Panc1 (cell line): ENCODE results near the gene HFE. TPM values are rescaled to one million over a fixed set of nuclear protein-coding genes. Genes with fewer than 3 reads are reported as not detected.
"Not testable (repeated sequence)": the region's sequence is repeated elsewhere in the genome, so short reads cannot be mapped to it uniquely, and the experiment has no call there.

ENCODE experiments used
- ATAC-seq: fragments of 200-7000 bp; cut with Tn5 transposase; 2 replicates; pipeline ENCODE4 v1.9.1; 2020; ENCODE audit warnings: mild to moderate bottlenecking, moderate library complexity
- BruUV-seq: library from RNA; stranded (reverse); fragments of 400-500 nt; replicated peaks from 2 replicates; lab custom pipeline; 2021; lab: Mats Ljungman, UMichigan
- CTCF ChIA-PET: fragments of 300-600 bp; sonication (Branson Sonifier 250); formaldehyde crosslinking; loops from one replicate; lab custom pipeline; 2022; ENCODE audit warnings: antibody characterized with exemption; lab: Charles Lee
- POLR2A ChIA-PET: fragments of 300-600 bp; sonication (Branson Sonifier 250); formaldehyde crosslinking; loops from one replicate; lab custom pipeline; 2022; ENCODE audit warnings: antibody characterized with exemption; lab: Charles Lee
- DNase-seq: peaks from one replicate; pipeline ENCODE4 v3.0.0-alpha.2; 2010; ENCODE audit warnings: low read depth, low spot score
- H3K27ac ChIP-seq: 2 replicates; pipeline ENCODE4 v1.5.1; 2011; ENCODE audit warnings: mild to moderate bottlenecking, low read length, inconsistent platforms
- H3K27me3 ChIP-seq: fragments of 200-500 bp; sonication (Bioruptor generic); 2 replicates; pipeline ENCODE4 v1.6.0; 2014; ENCODE audit warnings: low read length, inconsistent platforms; ENCODE audit not compliant: control insufficient read depth, insufficient read depth
- H3K36me3 ChIP-seq: fragments of 200-500 bp; sonication (Bioruptor generic); 2 replicates; pipeline ENCODE4 v1.5.1; 2014; ENCODE audit warnings: inconsistent platforms, mild to moderate bottlenecking, low read length, moderate library complexity; ENCODE audit not compliant: control insufficient read depth, insufficient read depth
- H3K4me1 ChIP-seq: 2 replicates; pipeline ENCODE4 v1.5.1; 2011; ENCODE audit warnings: inconsistent platforms, mild to moderate bottlenecking, low read length, moderate library complexity; ENCODE audit not compliant: control insufficient read depth, insufficient read depth
- H3K4me3 ChIP-seq, 2 experiments: 2 replicates each; pipeline ENCODE4 v1.5.1; 2011 to 2012; ENCODE audit warnings: low read depth in 2 of 2, low read length in 2 of 2, mild to moderate bottlenecking in 2 of 2, inconsistent platforms in 1 of 2, moderate library complexity in 1 of 2
- H3K9me3 ChIP-seq: fragments of 200-500 bp; sonication (Bioruptor generic); 2 replicates; pipeline ENCODE4 v1.5.1; 2014; ENCODE audit warnings: low read depth, mild to moderate bottlenecking, inconsistent platforms, low read length, moderate library complexity; ENCODE audit not compliant: control insufficient read depth, insufficient read depth
- CTCF ChIP-seq: fragments of 450-650 bp; IDR thresholded peaks from 2 replicates; pipeline ENCODE4 v1.5.1; 2017; ENCODE audit warnings: mild to moderate bottlenecking
- POLR2AphosphoS5 ChIP-seq: IDR thresholded peaks from 2 replicates; pipeline ENCODE4 v1.6.1; 2012; ENCODE audit warnings: mild to moderate bottlenecking, low read depth, low read length, moderate library complexity
- REST ChIP-seq, 2 experiments: IDR thresholded peaks; 2 replicates each; pipeline ENCODE4 v1.6.1; 2011 to 2012; ENCODE audit warnings: low read depth in 2 of 2, control low read depth in 1 of 2, low read length in 1 of 2, mild to moderate bottlenecking in 1 of 2, moderate library complexity in 1 of 2; ENCODE audit not compliant: insufficient read depth in 1 of 2
- SIN3A ChIP-seq: IDR thresholded peaks from 2 replicates; pipeline ENCODE4 v1.6.1; 2012; ENCODE audit warnings: low read depth, mild to moderate bottlenecking, low read length, moderate library complexity, borderline replicate concordance; ENCODE audit not compliant: insufficient read depth
- TCF7L2 ChIP-seq: IDR thresholded peaks from 2 replicates; pipeline ENCODE4 v1.6.1; 2011; ENCODE audit warnings: mild to moderate bottlenecking, low read depth, low read length, inconsistent platforms
- in situ Hi-C: cut with HindIII; loops from 2 replicates; pipeline ENCODE4 v1.10.0; 2016; ENCODE audit warnings: low sequenced_read_pairs, low pct_unique_long_range_greater_than_20kb
- intact Hi-C: fragments of 100-400 bp; cut with micrococcal nuclease; formaldehyde crosslinking; loops from one replicate; pipeline ENCODE4 v1.10.0; 2022; ENCODE audit not compliant: unreplicated experiment
- total RNA-seq: library from RNA; stranded (reverse); gene quantifications from one replicate; pipeline ENCODE4 v1.2.1, GENCODE V29; 2021; ENCODE audit not compliant: unreplicated experiment

Gene HFE
- total RNA-seq, 1 experiment from 2014 or later = 12.1 TPM

GRCh38 chr6:26045065-26045927 lies 41.9 kb upstream of the HFE start:
- Histone ChIP-seq H3K27ac (peak overlapping the region; percentile 99), H3K27me3 (no peaks in the 10 kb centered on the region), H3K36me3 (no peaks in the 10 kb centered on the region; the same call in 1 of the 2 replicates), H3K4me3 (peak overlapping the region; percentile 52 to 60), H3K9me3 (no peaks in the 10 kb centered on the region), H3K4me1 (peaks cover 36% of the 10 kb centered on the region)
- DNase-seq (peak; percentile 98), ATAC-seq (peak; percentile 69)
- TF ChIP-seq REST (IDR thresholded peaks at IDR 0.05; ENCODE audit: insufficient read depth in 1 of 2, low read depth in 2 of 2, low read length in 1 of 2) (peak; percentile 38 to 62; a peak in 1 of 4 replicates), SIN3A (peak; percentile 97), POLR2AphosphoS5 (peak; percentile 99), TCF7L2 (peak; percentile 71), CTCF (peak; percentile 44)
- ChIA-PET POLR2A (interaction anchor here (0.6 to 6.2 kb wide), 6 partner anchors 11 to 281 kb away, joined by 3 to 207 read pairs (median 10); a partner anchor contains a TSS), CTCF (interaction anchor here (0.6 kb wide), 1 partner anchor 1582 kb away, joined by 3 read pairs; no protein-coding TSS in a partner anchor)
- BruUV-seq = TSS peak; percentile 100
- intact Hi-C loops = loop anchor here (2.0 kb wide), 1 partner anchor 18 kb away; a partner anchor contains a TSS
- in situ Hi-C loops = no loop called here

- no TSS peak for BruUV-seq
These were observed 41.3 kb upstream of the HFE start for GRCh38 chr6:26045928-26046368.

GRCh38 chr6:26047329-26047728 lies 39.9 kb upstream of the HFE start:
- in situ Hi-C loops, H3K9me3 ChIP-seq, DNase-seq, H3K36me3 ChIP-seq, intact Hi-C loops, BruUV-seq, ATAC-seq, H3K4me3 ChIP-seq, H3K27me3 ChIP-seq: not testable (repeated sequence)
- Histone ChIP-seq H3K27ac (peak overlapping the region; percentile 95), H3K4me1 (peaks cover 41% of the 10 kb centered on the region)
- ChIA-PET POLR2A (interaction anchor here (0.6 to 6.2 kb wide), 5 partner anchors 8 to 972 kb away, joined by 3 to 207 read pairs (median 4); a partner anchor contains a TSS), CTCF (interaction anchor here (0.7 kb wide), 1 partner anchor 26 kb away, joined by 5 read pairs; a partner anchor contains a TSS)

More at GRCh38 chr6:26045928-26046368, 41.3 kb upstream of the HFE start:
- H3K4me3 ChIP-seq = peak overlapping the region; percentile 52 to 60
- no peaks in the 10 kb centered on the region for H3K27me3 ChIP-seq
- no peaks in the 10 kb centered on the region for H3K9me3 ChIP-seq
- ChIA-PET POLR2A (interaction anchor here (0.6 to 6.2 kb wide), 7 partner anchors 10 to 280 kb away, joined by 3 to 207 read pairs (median 10); a partner anchor contains a TSS), CTCF (interaction anchor here (0.6 kb wide), 1 partner anchor 1581 kb away, joined by 3 read pairs; no protein-coding TSS in a partner anchor)
- H3K27ac ChIP-seq = peak overlapping the region; percentile 99
- H3K36me3 ChIP-seq = no peaks in the 10 kb centered on the region; the same call in 1 of the 2 replicates
- peaks cover 36% of the 10 kb centered on the region for H3K4me1 ChIP-seq
- DNase-seq = no peak
- intact Hi-C loops (loop anchor here (2.0 kb wide), 1 partner anchor 19 kb away; a partner anchor contains a TSS), in situ Hi-C loops (no loop called here)
- ATAC-seq = no peak
- TF ChIP-seq TCF7L2 (no peak), POLR2AphosphoS5 (peak; percentile 69)
